KOPT-K1 (cell line): ENCODE measurements around the gene QPRT.
"Not testable (repeated sequence)": the region's sequence is repeated elsewhere in the genome, so short reads cannot be mapped to it uniquely, and the experiment has no call there.

Experiments
- H3K27ac ChIP-seq: fragments of 200-600 bp; sonication (generic); 2 replicates; pipeline ENCODE4 v1.5.1; 2016; ENCODE audit warnings: antibody characterized with exemption, mild to moderate bottlenecking, low read depth, low read length; ENCODE audit not compliant: poor library complexity, severe bottlenecking
- H3K36me3 ChIP-seq: fragments of 200-600 bp; sonication (generic); 2 replicates; pipeline ENCODE4 v1.5.1; 2017; ENCODE audit warnings: antibody characterized with exemption, mild to moderate bottlenecking, low read length, moderate library complexity; ENCODE audit not compliant: insufficient read depth
- H3K9me3 ChIP-seq: fragments of 200-600 bp; sonication (generic); 2 replicates; pipeline ENCODE4 v1.5.1; 2017; ENCODE audit warnings: antibody characterized with exemption, low read length, mild to moderate bottlenecking; ENCODE audit not compliant: insufficient read depth, poor library complexity, severe bottlenecking

QPRT gene

GRCh38 chr16:29678691-29679267 is at the start of gene QPRT:
Gene QPRT (plus strand): TSS chr16:29679180. CDS start chr16:29679198, 18 bp downstream.
- peaks cover 33% of the 10 kb centered on the region for H3K36me3 ChIP-seq
- no peaks in the 10 kb centered on the region for H3K9me3 ChIP-seq
- H3K27ac ChIP-seq = peak within 1 kb of the TSS; percentile 99

GRCh38 chr16:29629318-29629717 is 49.7 kb upstream of the QPRT start:
- H3K36me3 ChIP-seq, H3K9me3 ChIP-seq: not testable (repeated sequence)
- peak overlapping the region; percentile 65 for H3K27ac ChIP-seq

GRCh38 chr16:29631658-29632057 is 47.3 kb upstream of the QPRT start:
- not testable (repeated sequence) for H3K36me3 ChIP-seq, H3K27ac ChIP-seq, H3K9me3 ChIP-seq

GRCh38 chr16:29635902-29636301 is 43.1 kb upstream of the QPRT start:
- not testable (repeated sequence) for H3K27ac ChIP-seq, H3K36me3 ChIP-seq, H3K9me3 ChIP-seq

- not testable (repeated sequence) for H3K9me3 ChIP-seq, H3K27ac ChIP-seq, H3K36me3 ChIP-seq
These were observed 42.6 kb upstream of the QPRT start for GRCh38 chr16:29636368-29636767.

- not testable (repeated sequence) for H3K36me3 ChIP-seq, H3K27ac ChIP-seq, H3K9me3 ChIP-seq
These were observed 40.2 kb upstream of the QPRT start for GRCh38 chr16:29638751-29639150.

- Histone ChIP-seq H3K27ac (peak overlapping the region; percentile 48), H3K36me3 (no peaks in the 10 kb centered on the region)
These were observed 37.4 kb upstream of the QPRT start for GRCh38 chr16:29641561-29641960.

GRCh38 chr16:29643596-29643995 is 35.4 kb upstream of the QPRT start:
- H3K27ac ChIP-seq = no peak overlapping the region
- no peaks in the 10 kb centered on the region for H3K9me3 ChIP-seq
- H3K36me3 ChIP-seq = no peaks in the 10 kb centered on the region

More at GRCh38 chr16:29641561-29641960, 37.4 kb upstream of the QPRT start:
- no peaks in the 10 kb centered on the region for H3K9me3 ChIP-seq

- no peak overlapping the region for H3K27ac ChIP-seq
- no peaks in the 10 kb centered on the region for H3K36me3 ChIP-seq
- no peaks in the 10 kb centered on the region for H3K9me3 ChIP-seq
These were observed 34.6 kb upstream of the QPRT start for GRCh38 chr16:29644338-29644857.

- Histone ChIP-seq H3K36me3 (no peaks in the 10 kb centered on the region), H3K9me3 (no peaks in the 10 kb centered on the region), H3K27ac (no peak overlapping the region)
These were observed 33.8 kb upstream of the QPRT start for GRCh38 chr16:29644973-29645693.

GRCh38 chr16:29645694-29646187 is 33.2 kb upstream of the QPRT start:
- no peaks in the 10 kb centered on the region for H3K36me3 ChIP-seq
- H3K9me3 ChIP-seq = no peaks in the 10 kb centered on the region
- no peak overlapping the region for H3K27ac ChIP-seq

GRCh38 chr16:29646947-29647346 is 32.0 kb upstream of the QPRT start:
- no peak overlapping the region for H3K27ac ChIP-seq
- no peaks in the 10 kb centered on the region for H3K36me3 ChIP-seq
- no peaks in the 10 kb centered on the region for H3K9me3 ChIP-seq

- H3K9me3 ChIP-seq = no peaks in the 10 kb centered on the region
- H3K27ac ChIP-seq = peak overlapping the region; percentile 60
- no peaks in the 10 kb centered on the region for H3K36me3 ChIP-seq
These were observed 29.1 kb upstream of the QPRT start for GRCh38 chr16:29649588-29650494.

- no peaks in the 10 kb centered on the region for H3K36me3 ChIP-seq
- H3K27ac ChIP-seq = peak overlapping the region; percentile 60
- H3K9me3 ChIP-seq = no peaks in the 10 kb centered on the region
These were observed 28.2 kb upstream of the QPRT start for GRCh38 chr16:29650771-29651170.

- H3K9me3 ChIP-seq = no peaks in the 10 kb centered on the region
- H3K27ac ChIP-seq = no peak overlapping the region
- no peaks in the 10 kb centered on the region for H3K36me3 ChIP-seq
These were observed 27.1 kb upstream of the QPRT start for GRCh38 chr16:29651774-29652349.
